NCI-H1048 (cell line): ENCODE measurements around the gene WFDC5.
"Not testable (repeated sequence)": the region's sequence is repeated elsewhere in the genome, so short reads cannot be mapped to it uniquely, and the experiment has no call there.

Source experiments
- DNase-seq: peaks from one replicate; lab custom pipeline; 2025; lab: John Stamatoyannopoulos, UW

The WFDC5 gene

DNA sequence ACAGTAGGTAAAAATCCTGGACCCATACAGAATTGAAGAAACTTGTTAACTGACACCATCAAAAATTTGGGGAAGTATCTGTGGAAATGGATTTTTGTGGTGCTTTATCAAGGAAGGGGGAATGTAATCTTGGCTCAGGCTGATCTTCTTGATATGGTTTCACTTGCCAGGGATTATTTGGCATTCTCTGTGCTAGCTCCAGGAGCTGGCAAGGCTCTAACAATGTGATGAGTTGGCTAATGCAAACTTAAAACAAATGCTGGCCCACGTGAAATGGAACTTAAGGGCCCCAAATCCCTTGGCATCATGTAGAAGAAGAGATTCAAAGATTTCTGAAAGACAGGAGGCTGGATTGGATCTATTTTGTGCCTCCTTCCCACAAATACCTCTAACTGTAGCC, 27.2 kb downstream of the WFDC5 start:
- no peak for DNase-seq

GRCh38 chr20:45087097-45087790, 27.7 kb downstream of the WFDC5 start:
- DNase-seq = no peak

- no peak for DNase-seq
Measured at GRCh38 chr20:45085867-45086266, 29.1 kb downstream of the WFDC5 start.

GRCh38 chr20:45085289-45085688, 29.7 kb downstream of the WFDC5 start:
- no peak for DNase-seq

- DNase-seq = no peak
Measured at GRCh38 chr20:45083127-45083526, 31.8 kb downstream of the WFDC5 start.

DNA sequence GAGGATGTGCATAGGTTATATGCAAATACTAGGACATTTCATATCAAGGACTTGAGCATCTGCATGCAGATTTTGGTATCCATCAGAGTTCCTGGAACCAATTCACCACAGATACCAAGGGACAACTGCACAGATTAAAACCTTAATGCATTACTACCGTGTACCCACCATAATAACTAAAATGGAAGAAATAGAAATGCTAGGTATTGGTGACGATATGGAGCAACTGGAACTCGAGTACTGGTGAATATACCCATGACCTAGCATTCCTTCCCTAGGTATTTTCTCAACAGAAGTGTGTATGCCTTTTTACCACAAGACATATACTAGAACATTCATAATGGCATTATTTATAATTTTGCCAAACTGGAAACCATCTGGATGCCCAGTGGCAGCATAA, 32.5 kb downstream of the WFDC5 start:
- no peak for DNase-seq

- no peak for DNase-seq
Measured at GRCh38 chr20:45080867-45081624, 33.9 kb downstream of the WFDC5 start.

GRCh38 chr20:45077559-45077958, 37.4 kb downstream of the WFDC5 start:
- no peak for DNase-seq

DNA sequence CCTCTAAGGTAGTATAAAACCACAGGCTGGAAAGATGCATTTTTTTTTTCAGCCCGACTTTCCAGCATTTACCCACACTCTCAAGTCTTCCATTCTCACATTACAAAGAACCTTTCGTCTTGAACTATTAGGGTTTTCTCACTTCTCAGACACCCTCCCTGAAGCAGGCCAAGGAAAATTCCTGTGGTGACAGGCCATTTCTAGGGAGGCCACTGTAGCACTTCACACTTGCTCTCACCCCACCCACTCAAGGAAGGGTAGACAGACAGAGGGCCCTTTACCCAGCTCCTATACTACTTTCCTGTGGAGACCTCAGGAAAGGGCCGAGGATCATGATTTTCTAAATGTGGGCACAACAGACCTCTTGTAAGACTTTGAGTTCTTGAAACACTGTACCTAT, 41.8 kb downstream of the WFDC5 start:
- DNase-seq = no peak

- DNase-seq = no peak
Measured at GRCh38 chr20:45072066-45072465, 42.9 kb downstream of the WFDC5 start.

- DNase-seq = no peak
Measured at GRCh38 chr20:45070932-45071632, 43.9 kb downstream of the WFDC5 start.

DNA sequence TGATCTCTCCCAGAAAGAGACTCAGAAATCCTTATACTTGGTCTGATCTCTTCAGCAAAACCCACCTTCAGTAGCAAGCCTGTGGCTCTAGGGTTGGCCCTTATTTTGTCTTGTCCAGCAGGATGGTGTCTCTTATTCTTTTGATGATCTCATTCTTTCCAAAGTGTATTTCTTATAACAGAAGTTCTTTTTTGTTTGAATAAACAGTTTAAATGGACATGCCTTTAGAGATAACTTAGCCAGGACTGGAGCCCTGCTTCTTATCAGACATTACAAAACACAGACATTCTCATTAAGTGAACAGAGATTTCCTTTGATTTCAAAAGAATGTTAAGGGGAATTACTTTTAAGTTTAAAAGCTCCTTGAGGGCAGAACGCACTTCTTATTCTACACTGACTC, 45.7 kb downstream of the WFDC5 start:
- no peak for DNase-seq

- no peak for DNase-seq
Measured at GRCh38 chr20:45067558-45067957, 47.4 kb downstream of the WFDC5 start.

- DNase-seq = no peak
Measured at GRCh38 chr20:45067087-45067486, 47.9 kb downstream of the WFDC5 start.

- no peak for DNase-seq
Measured at GRCh38 chr20:45066372-45066771, 48.6 kb downstream of the WFDC5 start.

DNA sequence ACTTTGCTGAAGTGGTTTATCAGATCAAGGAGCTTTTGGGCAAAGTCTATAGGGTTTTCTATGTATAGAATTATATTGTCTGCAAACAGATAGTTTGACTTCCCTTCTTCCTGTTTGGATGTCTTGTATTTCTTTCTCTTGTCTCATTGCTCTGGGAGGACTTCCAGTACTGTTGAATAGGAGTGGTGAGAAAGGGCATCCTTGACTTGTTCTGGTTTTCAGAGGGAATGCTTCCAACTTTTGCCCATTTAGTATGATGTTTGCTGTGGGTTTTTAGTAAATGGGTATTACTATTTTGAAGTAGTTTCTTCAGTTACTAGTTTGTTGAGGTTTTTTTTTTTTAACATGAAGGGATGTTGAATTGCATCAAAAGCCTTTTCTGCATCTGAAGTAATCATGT, 50.2 kb downstream of the WFDC5 start:
- DNase-seq = no peak

DNA sequence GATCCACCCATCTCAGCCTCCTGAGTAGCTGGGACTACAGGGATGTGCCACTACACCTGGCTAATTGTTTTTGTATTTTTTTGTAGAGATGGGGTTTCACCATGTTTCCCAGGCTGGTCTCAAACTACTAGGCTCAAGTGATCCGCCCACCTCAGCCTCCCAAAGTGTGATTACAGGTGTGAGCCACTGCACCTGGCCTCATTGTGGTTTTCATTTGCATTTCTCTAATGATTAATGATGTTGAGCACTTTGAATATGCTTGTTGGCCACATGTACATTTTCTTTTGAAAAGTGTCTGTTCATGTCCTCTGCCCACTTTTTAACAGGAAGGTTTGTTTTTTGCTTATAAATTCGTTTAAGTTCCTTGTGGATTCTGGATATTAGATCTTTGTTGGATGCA, 51.9 kb downstream of the WFDC5 start:
- DNase-seq = not testable (repeated sequence)

GRCh38 chr20:45061244-45061643, 53.7 kb downstream of the WFDC5 start:
- no peak for DNase-seq

GRCh38 chr20:45060294-45060693, 54.7 kb downstream of the WFDC5 start:
- DNase-seq = no peak
